ENCODE measurements around the gene HNRNPLL.

DNA sequence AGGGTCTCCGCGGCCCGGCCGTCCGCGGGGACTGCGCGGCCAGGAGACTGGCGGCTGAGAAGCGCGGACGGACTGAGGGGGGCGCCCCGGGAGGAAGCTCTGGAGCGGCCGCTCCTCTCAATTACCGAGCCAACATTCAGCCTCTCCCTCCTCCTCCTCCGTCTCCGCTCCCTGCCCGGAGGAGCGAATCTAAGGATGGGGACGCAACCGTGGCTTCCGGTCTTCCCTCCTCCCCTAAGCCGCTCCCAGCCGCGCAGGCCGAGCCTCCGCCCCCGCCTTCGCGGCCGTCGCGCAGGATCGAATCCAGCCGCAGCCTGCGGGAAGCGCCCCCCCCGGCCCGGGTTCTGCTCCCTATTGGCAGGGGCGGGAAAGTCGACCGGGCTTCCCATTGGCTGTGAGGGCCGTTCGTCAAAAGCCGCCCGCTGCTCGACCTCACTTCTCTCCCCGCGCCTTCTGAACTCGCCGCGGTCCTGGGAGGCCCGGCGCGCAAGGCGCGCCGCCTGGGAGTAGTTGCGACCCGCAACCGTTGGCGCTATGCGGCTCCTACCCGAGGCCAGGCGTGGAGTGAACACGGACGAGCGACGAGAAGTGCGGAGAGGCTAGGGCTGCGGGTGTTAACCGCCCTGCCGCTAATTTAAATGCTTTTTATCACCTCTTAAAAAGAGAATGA lies at the start of gene HNRNPLL:
- TF ChIP-seq TCF12 (IDR thresholded peaks at IDR 0.05) = peak; percentile 34; the same call in 1 of the 2 replicates
- TF ChIP-seq, protein P1, sequence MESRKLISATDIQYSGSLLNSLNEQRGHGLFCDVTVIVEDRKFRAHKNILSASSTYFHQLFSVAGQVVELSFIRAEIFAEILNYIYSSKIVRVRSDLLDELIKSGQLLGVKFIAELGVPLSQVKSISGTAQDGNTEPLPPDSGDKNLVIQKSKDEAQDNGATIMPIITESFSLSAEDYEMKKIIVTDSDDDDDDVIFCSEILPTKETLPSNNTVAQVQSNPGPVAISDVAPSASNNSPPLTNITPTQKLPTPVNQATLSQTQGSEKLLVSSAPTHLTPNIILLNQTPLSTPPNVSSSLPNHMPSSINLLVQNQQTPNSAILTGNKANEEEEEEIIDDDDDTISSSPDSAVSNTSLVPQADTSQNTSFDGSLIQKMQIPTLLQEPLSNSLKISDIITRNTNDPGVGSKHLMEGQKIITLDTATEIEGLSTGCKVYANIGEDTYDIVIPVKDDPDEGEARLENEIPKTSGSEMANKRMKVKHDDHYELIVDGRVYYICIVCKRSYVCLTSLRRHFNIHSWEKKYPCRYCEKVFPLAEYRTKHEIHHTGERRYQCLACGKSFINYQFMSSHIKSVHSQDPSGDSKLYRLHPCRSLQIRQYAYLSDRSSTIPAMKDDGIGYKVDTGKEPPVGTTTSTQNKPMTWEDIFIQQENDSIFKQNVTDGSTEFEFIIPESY (IDR thresholded peaks at IDR 0.05; ENCODE audit: borderline replicate concordance, low read depth) = 0 out of 2 replicates have a peak, but pooled peaks have one; percentile 39
- TF ChIP-seq, protein P2, sequence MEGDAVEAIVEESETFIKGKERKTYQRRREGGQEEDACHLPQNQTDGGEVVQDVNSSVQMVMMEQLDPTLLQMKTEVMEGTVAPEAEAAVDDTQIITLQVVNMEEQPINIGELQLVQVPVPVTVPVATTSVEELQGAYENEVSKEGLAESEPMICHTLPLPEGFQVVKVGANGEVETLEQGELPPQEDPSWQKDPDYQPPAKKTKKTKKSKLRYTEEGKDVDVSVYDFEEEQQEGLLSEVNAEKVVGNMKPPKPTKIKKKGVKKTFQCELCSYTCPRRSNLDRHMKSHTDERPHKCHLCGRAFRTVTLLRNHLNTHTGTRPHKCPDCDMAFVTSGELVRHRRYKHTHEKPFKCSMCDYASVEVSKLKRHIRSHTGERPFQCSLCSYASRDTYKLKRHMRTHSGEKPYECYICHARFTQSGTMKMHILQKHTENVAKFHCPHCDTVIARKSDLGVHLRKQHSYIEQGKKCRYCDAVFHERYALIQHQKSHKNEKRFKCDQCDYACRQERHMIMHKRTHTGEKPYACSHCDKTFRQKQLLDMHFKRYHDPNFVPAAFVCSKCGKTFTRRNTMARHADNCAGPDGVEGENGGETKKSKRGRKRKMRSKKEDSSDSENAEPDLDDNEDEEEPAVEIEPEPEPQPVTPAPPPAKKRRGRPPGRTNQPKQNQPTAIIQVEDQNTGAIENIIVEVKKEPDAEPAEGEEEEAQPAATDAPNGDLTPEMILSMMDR (IDR thresholded peaks at IDR 0.05) = peak; percentile 19
- TF ChIP-seq POLR2AphosphoS5 (IDR thresholded peaks at IDR 0.05; ENCODE audit: low read depth, low read length) = peak; percentile 99
- no peak for TF ChIP-seq RAD21 (IDR thresholded peaks at IDR 0.05; ENCODE audit: low read length)

All from SK-N-SH (cell line).